ENCODE measurements around the gene UBE2D2. TPM values are rescaled to one million over a fixed set of nuclear protein-coding genes. Genes with fewer than 3 reads are reported as not detected.
A peak's percentile ranks its signal among the peaks of the same experiment; 100 is the strongest.

UBE2D2 gene
- total RNA-seq, 1 donor from 2014 or later: 152 TPM

GRCh38 chr5:139675825-139676224 is 114.7 kb downstream of the UBE2D2 start:
- ChIA-PET CTCF (interaction anchor here (1.4 kb wide), 1 partner anchor 16 kb away, joined by 3 read pairs; no protein-coding TSS in a partner anchor), POLR2A (interaction anchor here (1.5 kb wide), 1 partner anchor 8 kb away, joined by 4 read pairs; no protein-coding TSS in a partner anchor)
- Mint-ChIP-seq H3K4me3 (no peak overlapping the region), H3K9me3 (no peaks in the 10 kb centered on the region), H3K27me3 (no peaks in the 10 kb centered on the region), H3K36me3 (ENCODE audit: low read depth) (peaks cover 32% of the 10 kb centered on the region), H3K27ac (peak overlapping the region; percentile 54), H3K4me1 (peaks cover 66% of the 10 kb centered on the region)
- no peak for TF ChIP-seq CTCF (IDR thresholded peaks at IDR 0.05)
- no peak for DNase-seq
- intact Hi-C loops (cut with micrococcal nuclease): no loop called here
- no peak for ATAC-seq (ENCODE audit: low read depth)

- DNase-seq (no peak), ATAC-seq (ENCODE audit: low read depth) (no peak)
- ChIA-PET POLR2A (interaction anchor here (1.0 to 1.5 kb wide), 2 partner anchors 9 to 16 kb away, joined by 3 to 4 read pairs; no protein-coding TSS in a partner anchor), CTCF (interaction anchor here (1.4 kb wide), 1 partner anchor 15 kb away, joined by 3 read pairs; no protein-coding TSS in a partner anchor)
- H3K36me3 Mint-ChIP-seq (ENCODE audit: low read depth): peaks cover 37% of the 10 kb centered on the region
- H3K27me3 Mint-ChIP-seq: no peaks in the 10 kb centered on the region
- TF ChIP-seq CTCF (IDR thresholded peaks at IDR 0.05): no peak
- intact Hi-C loops (cut with micrococcal nuclease): no loop called here
- H3K9me3 Mint-ChIP-seq: no peaks in the 10 kb centered on the region
- H3K4me1 Mint-ChIP-seq: peaks cover 60% of the 10 kb centered on the region
- peak overlapping the region; percentile 74 for H3K27ac Mint-ChIP-seq
- no peak overlapping the region for H3K4me3 Mint-ChIP-seq
Measured at GRCh38 chr5:139676406-139676805, 115.3 kb downstream of the UBE2D2 start.

GRCh38 chr5:139676951-139677735 is 116.0 kb downstream of the UBE2D2 start:
- intact Hi-C loops (cut with micrococcal nuclease): no loop called here
- POLR2A ChIA-PET: interaction anchor here (0.7 to 1.7 kb wide), 5 partner anchors 8 to 71 kb away, joined by 3 to 7 read pairs (median 3); no protein-coding TSS in a partner anchor
- H3K27me3 Mint-ChIP-seq: no peaks in the 10 kb centered on the region
- CTCF ChIA-PET: interaction anchor here (1.6 kb wide), 2 partner anchors 44 to 88 kb away, joined by 7 to 10 read pairs; no protein-coding TSS in a partner anchor
- TF ChIP-seq CTCF (IDR thresholded peaks at IDR 0.05): no peak
- no peak for DNase-seq
- peaks cover 42% of the 10 kb centered on the region for H3K36me3 Mint-ChIP-seq (ENCODE audit: low read depth)
- H3K4me3 Mint-ChIP-seq: no peak overlapping the region
- peaks cover 54% of the 10 kb centered on the region for H3K4me1 Mint-ChIP-seq
- peak overlapping the region; percentile 74 for H3K27ac Mint-ChIP-seq
- no peak for ATAC-seq (ENCODE audit: low read depth)
- no peaks in the 10 kb centered on the region for H3K9me3 Mint-ChIP-seq

Other genes starting within 250 kb of the UBE2D2 start
- 79.7 and 80.8 TPM in 2 replicates for gene PAIP2, start 219.5 kb upstream of the UBE2D2 start, total RNA-seq
- 1.4 and 1.8 TPM in 2 replicates for gene SLC23A1, start 178.0 kb upstream of the UBE2D2 start, total RNA-seq
- 47.1 and 50.5 TPM in 2 replicates for gene MZB1, start 171.4 kb upstream of the UBE2D2 start, total RNA-seq
- 3.5 and 3.6 TPM in 2 replicates for gene PROB1, start 166.2 kb upstream of the UBE2D2 start, total RNA-seq
- 6.4 and 9.3 TPM in 2 replicates for gene SPATA24, start 157.2 kb upstream of the UBE2D2 start, total RNA-seq
- 9.1 and 9.6 TPM in 2 replicates for gene DNAJC18, start 121.8 kb upstream of the UBE2D2 start, total RNA-seq
- not detected in 2 replicates for gene ECSCR, start 98.6 kb upstream of the UBE2D2 start, total RNA-seq
- not detected in 2 replicates for gene SMIM33, start 90.3 kb upstream of the UBE2D2 start, total RNA-seq
- gene STING1, start 78.6 kb upstream of the UBE2D2 start, total RNA-seq: 0.91 and 1.1 TPM in 2 replicates
- 94.9 and 115 TPM in 2 replicates for gene CXXC5, start 87.0 kb downstream of the UBE2D2 start, total RNA-seq
- not detected in 2 replicates for gene PSD2, start 234.5 kb downstream of the UBE2D2 start, total RNA-seq

Measured in activated B cell treated with CpG ODN at 0.5 μM for 24 hours (primary cell).